GM23248 (cell line): Measurements from ENCODE around the gene CDKAL1.

ENCODE experiments used
- EZH2 ChIP-seq: fragments of 200-600 bp; sonication (generic); IDR thresholded peaks from 2 replicates; pipeline ENCODE4 v1.6.1; 2018; ENCODE audit warnings: antibody characterized with exemption, mild to moderate bottlenecking; ENCODE audit not compliant: insufficient read depth, poor library complexity, severe bottlenecking
- EZH2phosphoT487 ChIP-seq: fragments of 200-600 bp; sonication (generic); IDR thresholded peaks from 2 replicates; pipeline ENCODE4 v1.6.1; 2018; ENCODE audit warnings: antibody characterized with exemption, moderate library complexity, mild to moderate bottlenecking, low read depth; ENCODE audit not compliant: insufficient read depth

GRCh38 chr6:20626165-20626564, 91.9 kb downstream of the CDKAL1 start:
- TF ChIP-seq EZH2 (no peak), EZH2phosphoT487 (no peak)
